ENCODE results near the gene JSRP1. TPM values are rescaled to one million over a fixed set of nuclear protein-coding genes. Genes with fewer than 3 reads are reported as not detected.

Gene JSRP1
- total RNA-seq, 1 donor from 2014 or later = not detected

GRCh38 chr19:2216361-2217225, 39.6 kb downstream of the JSRP1 start:
- no peak for DNase-seq (ENCODE audit: low read depth in 2 of 2)

GRCh38 chr19:2215281-2215751, 40.9 kb downstream of the JSRP1 start:
- no peak for DNase-seq (ENCODE audit: low read depth in 2 of 2)

- DNase-seq (ENCODE audit: low read depth in 2 of 2) = no peak
These were observed 42.0 kb downstream of the JSRP1 start for GRCh38 chr19:2214251-2214650.

GRCh38 chr19:2213799-2214198, 42.4 kb downstream of the JSRP1 start:
- no peak for DNase-seq (ENCODE audit: low read depth in 2 of 2)

- DNase-seq (ENCODE audit: low read depth in 2 of 2) = no peak
These were observed 43.1 kb downstream of the JSRP1 start for GRCh38 chr19:2212861-2213711.

- no peak for DNase-seq (ENCODE audit: low read depth in 2 of 2)
These were observed 45.1 kb downstream of the JSRP1 start for GRCh38 chr19:2210987-2211740.

GRCh38 chr19:2210206-2210605, 46.0 kb downstream of the JSRP1 start:
- DNase-seq (ENCODE audit: low read depth in 2 of 2) = no peak

- DNase-seq (ENCODE audit: low read depth in 2 of 2) = no peak
These were observed 46.8 kb downstream of the JSRP1 start for GRCh38 chr19:2209408-2209807.

GRCh38 chr19:2208975-2209374, 47.2 kb downstream of the JSRP1 start:
- peak; percentile 15 to 21 for DNase-seq (ENCODE audit: low read depth in 2 of 2)

GRCh38 chr19:2207991-2208860, 48.0 kb downstream of the JSRP1 start:
- DNase-seq (ENCODE audit: low read depth in 2 of 2) = peak; percentile 41 to 81

GRCh38 chr19:2207008-2207407, 49.2 kb downstream of the JSRP1 start:
- no peak for DNase-seq (ENCODE audit: low read depth in 2 of 2)

GRCh38 chr19:2202366-2202765, 53.9 kb downstream of the JSRP1 start:
- no peak for DNase-seq (ENCODE audit: low read depth in 2 of 2)

Other genes with a start within 250 kb of the JSRP1 start
- 32.5 and 52.0 TPM in 2 replicates for gene BTBD2, start 240.7 kb downstream of the JSRP1 start, total RNA-seq
- gene MKNK2, start 205.2 kb downstream of the JSRP1 start, total RNA-seq = 105 and 109 TPM in 2 replicates
- 14.8 and 22.8 TPM in 2 replicates for gene MOB3A, start 160.1 kb downstream of the JSRP1 start, total RNA-seq
- gene IZUMO4, start 159.5 kb downstream of the JSRP1 start, total RNA-seq = 0.76 and 0.77 TPM in 2 replicates
- 57.6 and 85.2 TPM in 2 replicates for gene AP3D1, start 104.9 kb downstream of the JSRP1 start, total RNA-seq
- gene DOT1L, start 92.5 kb downstream of the JSRP1 start, total RNA-seq = 2.7 and 4.9 TPM in 2 replicates
- gene PLEKHJ1, start 20.1 kb downstream of the JSRP1 start, total RNA-seq = 61.6 and 72.7 TPM in 2 replicates
- 44.7 and 57.9 TPM in 2 replicates for gene SF3A2, start 19.6 kb downstream of the JSRP1 start, total RNA-seq
- 0.64 and 1.8 TPM in 2 replicates for gene AMH, start 7.1 kb downstream of the JSRP1 start, total RNA-seq
- gene PEAK3, start 25.8 kb upstream of the JSRP1 start, total RNA-seq = 0.13 and 0.51 TPM in 2 replicates
- gene LINGO3, start 51.7 kb upstream of the JSRP1 start, total RNA-seq = not detected in 2 replicates
- 90.9 and 94.4 TPM in 2 replicates for gene LSM7, start 72.2 kb upstream of the JSRP1 start, total RNA-seq
- 13.9 and 25.8 TPM in 2 replicates for gene SPPL2B, start 72.3 kb upstream of the JSRP1 start, total RNA-seq
- not detected in 2 replicates for gene TMPRSS9, start 103.8 kb upstream of the JSRP1 start, total RNA-seq
- 50.4 and 54.4 TPM in 2 replicates for gene TIMM13, start 171.2 kb upstream of the JSRP1 start, total RNA-seq
- 52.6 and 87.3 TPM in 2 replicates for gene LMNB2, start 200.5 kb upstream of the JSRP1 start, total RNA-seq
- 42.0 and 107 TPM in 2 replicates for gene GADD45B, start 219.7 kb upstream of the JSRP1 start, total RNA-seq